ENCODE results near the gene C1QTNF4.
"Not testable (repeated sequence)": the region's sequence is repeated elsewhere in the genome, so short reads cannot be mapped to it uniquely, and the experiment has no call there.

C1QTNF4 gene

DNA sequence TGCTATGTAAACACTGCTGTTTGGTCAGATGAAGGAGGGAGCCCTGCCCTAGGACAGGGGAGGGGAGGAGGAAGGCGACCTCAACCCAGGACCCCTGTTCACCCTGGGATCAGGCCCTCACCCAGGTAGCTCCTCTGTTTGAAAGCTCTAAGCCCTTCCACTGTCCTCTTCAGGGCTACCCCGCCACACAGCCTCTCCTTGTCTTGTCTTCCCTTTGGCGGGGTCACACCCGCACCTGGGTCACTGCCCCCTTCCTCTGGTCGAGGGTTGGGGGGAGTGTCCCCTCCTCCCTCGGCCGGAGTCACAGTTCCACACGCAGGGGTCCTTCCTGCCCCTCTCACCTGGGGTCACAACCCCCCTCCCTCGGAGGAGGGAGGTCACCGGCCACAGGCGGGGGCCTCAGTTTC lies 29.3 kb downstream of the C1QTNF4 start:
- no peak for DNase-seq

DNA sequence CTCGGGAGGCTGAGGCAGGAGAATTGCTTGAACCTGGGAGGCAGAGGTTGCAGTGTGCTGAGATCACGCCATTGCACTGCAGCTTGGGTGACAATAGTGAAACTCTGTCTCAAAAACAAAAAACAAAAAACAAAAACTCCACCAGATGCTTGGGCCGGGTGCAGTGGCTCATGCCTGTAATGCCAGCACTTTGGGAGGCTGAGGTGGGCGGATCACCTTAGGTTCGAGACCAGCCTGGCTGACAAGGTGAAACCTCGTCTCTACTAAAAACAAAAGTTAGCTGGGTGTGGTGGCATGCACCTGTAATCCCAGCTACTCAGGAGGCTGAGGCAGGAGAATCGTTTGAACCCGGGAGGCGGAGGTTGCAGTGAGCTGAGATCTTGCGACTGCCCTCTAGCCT lies 29.8 kb downstream of the C1QTNF4 start:
- not testable (repeated sequence) for DNase-seq

GRCh38 chr11:47562393-47562792 lies 31.8 kb downstream of the C1QTNF4 start:
- not testable (repeated sequence) for DNase-seq

DNA sequence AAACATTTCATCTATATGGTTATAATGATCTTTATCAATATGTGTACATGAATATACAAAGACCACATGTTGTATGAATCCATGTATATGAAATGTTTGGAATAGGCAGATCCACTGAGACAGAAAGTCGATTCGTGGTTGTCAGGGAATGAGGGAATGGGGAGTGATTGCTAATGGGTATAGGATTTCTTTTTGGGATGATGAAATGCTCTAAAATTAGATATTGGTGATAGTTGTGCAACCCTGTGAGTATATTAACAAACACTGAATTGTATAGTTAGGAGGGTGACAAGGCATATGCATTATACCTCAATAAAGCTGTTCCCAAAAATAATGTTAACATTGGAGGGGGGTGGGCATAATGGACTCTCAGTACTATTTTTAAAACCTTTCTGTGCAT lies 33.8 kb downstream of the C1QTNF4 start:
- DNase-seq = no peak

DNA sequence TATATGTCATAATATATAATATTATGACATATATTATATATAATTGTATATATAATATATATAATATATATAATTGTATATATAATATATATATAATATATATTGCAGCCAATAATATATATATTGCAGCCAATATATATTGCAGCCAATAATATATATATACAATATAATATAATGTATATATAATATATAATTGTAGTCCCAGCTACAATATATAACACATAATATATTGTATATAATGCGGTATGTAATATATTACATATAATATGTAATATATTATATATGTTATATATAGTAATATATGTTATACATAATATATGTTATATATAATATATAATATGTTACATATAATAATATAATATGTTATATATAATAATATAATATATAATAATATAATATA lies 35.5 kb downstream of the C1QTNF4 start:
- DNase-seq = no peak

GRCh38 chr11:47557004-47557403 lies 37.2 kb downstream of the C1QTNF4 start:
- DNase-seq = not testable (repeated sequence)

DNA sequence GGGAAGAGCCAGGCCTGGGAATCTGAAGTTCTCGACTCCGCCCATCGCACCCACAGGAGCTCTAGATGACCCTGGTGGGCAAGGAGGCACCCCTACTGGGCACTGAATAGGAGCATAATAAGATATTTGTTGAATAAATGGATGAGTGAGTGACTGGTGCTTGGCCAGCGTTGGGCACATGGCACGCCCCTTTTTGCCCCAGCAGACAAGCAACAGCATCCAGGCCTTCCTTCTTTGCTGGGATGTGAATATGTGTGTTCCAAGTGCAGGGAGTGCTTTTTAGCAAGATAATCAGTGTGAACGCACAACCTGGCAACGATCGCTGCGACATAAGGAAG lies 40.8 kb downstream of the C1QTNF4 start:
- no peak for DNase-seq

GRCh38 chr11:47552566-47553405 lies 41.4 kb downstream of the C1QTNF4 start, which contains the start of gene CELF1:
TSS of gene CELF1 (minus strand) at chr11:47553132. CDS start at chr11:47499523, 53,609 bp downstream.
- peak; percentile 79 for DNase-seq

GRCh38 chr11:47552056-47552565 lies 42.1 kb downstream of the C1QTNF4 start:
- DNase-seq = no peak

GRCh38 chr11:47551086-47551485 lies 43.1 kb downstream of the C1QTNF4 start:
- no peak for DNase-seq

DNA sequence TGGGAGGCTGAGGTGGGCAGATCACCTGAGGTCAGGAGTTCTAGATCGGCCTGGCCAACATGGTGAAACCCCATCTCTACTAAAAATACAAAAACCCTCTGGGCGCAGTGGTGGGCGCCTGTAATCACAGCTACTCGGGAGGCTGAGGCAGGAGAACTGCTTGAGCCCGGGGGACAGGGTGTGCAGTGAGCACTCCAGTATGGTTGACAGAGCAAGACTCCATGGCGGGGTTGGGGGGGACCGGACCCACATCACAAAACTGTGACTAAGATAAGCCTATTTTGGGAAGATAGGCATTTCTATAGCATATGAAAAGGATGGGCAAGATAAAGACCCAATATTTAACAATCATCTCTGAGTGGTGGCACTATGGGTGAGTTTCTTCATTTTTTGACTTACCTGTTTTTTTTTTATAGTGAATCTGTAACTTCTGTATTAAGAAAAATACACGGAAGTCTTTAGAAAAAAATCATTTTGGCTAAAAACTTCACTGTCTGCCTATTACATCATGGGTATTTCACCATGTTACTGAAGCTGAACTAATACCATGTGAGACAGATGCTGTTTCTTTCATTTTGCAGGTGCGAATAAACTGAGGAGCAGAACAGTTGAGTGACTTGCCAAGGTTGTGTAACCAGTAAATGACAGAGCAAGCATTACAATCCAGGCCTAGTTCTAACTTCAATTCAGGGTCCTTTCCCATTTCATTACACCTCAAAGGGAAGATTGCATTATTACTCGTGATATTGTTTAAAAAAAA lies 43.7 kb downstream of the C1QTNF4 start:
- no peak for DNase-seq

DNA sequence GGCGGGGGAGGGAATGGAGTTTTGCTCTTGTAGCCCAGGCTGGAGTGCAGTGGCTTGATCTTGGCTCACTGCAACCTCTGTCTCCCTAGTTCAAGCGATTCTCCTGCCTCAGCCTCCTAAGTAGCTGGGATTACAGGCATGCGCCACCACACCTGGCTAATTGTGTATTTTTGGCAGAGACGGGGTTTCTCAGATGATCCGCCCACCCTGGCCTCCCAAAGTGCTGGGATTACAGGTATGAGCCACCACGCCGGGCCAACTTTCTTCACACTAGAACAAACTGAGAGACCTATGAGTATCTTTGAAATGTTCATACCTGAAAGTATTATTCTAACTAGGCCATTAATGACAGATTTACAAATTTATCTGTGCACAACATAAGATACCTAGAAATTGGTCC lies 47.9 kb downstream of the C1QTNF4 start:
- not testable (repeated sequence) for DNase-seq

DNA sequence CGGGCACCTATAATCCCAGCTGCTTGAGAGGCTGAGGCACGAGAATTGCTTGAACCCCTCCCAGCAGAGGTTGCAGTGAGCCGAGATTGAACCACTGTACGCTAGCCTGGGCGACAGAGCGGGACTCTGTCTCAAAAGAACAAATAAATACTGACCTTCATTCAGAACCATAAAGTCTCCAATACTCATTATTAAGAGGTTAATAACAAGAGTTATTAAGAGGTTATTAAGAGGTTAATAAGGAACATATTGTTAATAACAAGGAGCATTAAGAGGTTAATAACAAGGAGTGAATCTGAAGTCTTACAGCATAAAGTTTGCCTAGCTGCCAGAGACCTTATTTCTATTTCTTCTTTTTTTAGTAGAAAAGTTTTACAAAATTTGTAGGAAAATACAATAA lies 48.9 kb downstream of the C1QTNF4 start:
- DNase-seq = no peak

- no peak for DNase-seq
Observed at GRCh38 chr11:47541070-47541469, 53.1 kb downstream of the C1QTNF4 start.

GRCh38 chr11:47539681-47540039 lies 54.6 kb downstream of the C1QTNF4 start:
- DNase-seq = no peak

Measured in NCI-H748 treated with DMSO at 0.1 percent for 48 hours (cell line).